IMR-90 (cell line): ENCODE results near the gene KIAA1328. TPM values are rescaled to one million over a fixed set of nuclear protein-coding genes. Genes with fewer than 3 reads are reported as not detected.

Experiments
- ATAC-seq: fragments of 200-7000 bp; cut with Tn5 transposase; 2 replicates; pipeline ENCODE4 v1.9.1; 2020; ENCODE audit warnings: low read depth, mild to moderate bottlenecking, moderate library complexity
- BruUV-seq: library from RNA; stranded (reverse); fragments of 400-500 nt; replicated peaks from 2 replicates; lab custom pipeline; 2021; lab: Mats Ljungman, UMichigan
- CTCF ChIA-PET: fragments of 300-600 bp; formaldehyde crosslinking; extraction: SDS; loops from one replicate; lab custom pipeline; 2021; ENCODE audit warnings: antibody characterized with exemption; lab: Yijun Ruan, JAX
- POLR2A ChIA-PET: fragments of 300-600 bp; sonication (Branson Sonifier 250); formaldehyde crosslinking; loops from one replicate; lab custom pipeline; 2022; ENCODE audit warnings: antibody characterized with exemption; ENCODE audit not compliant: unreplicated experiment; lab: Charles Lee
- DNase-seq: peaks from one replicate; pipeline ENCODE4 v3.0.0; 2013
- H2AFZ ChIP-seq: replicated peaks from 2 replicates; pipeline ENCODE3; 2013; ENCODE audit warnings: low read length, mild to moderate bottlenecking; ENCODE audit not compliant: poor library complexity
- H2AK5ac ChIP-seq: 2 replicates; pipeline ENCODE4 v1.6.1; 2013; ENCODE audit warnings: low read depth, low read length, inconsistent platforms
- H2AK9ac ChIP-seq: replicated peaks from 2 replicates; pipeline ENCODE3; 2013; ENCODE audit warnings: mild to moderate bottlenecking, low read depth, low read length, moderate library complexity; ENCODE audit not compliant: poor library complexity
- H2BK120ac ChIP-seq: 2 replicates; pipeline ENCODE4 v1.6.1; 2013; ENCODE audit warnings: low read depth, low read length, inconsistent platforms
- H2BK15ac ChIP-seq: 3 replicates; pipeline ENCODE4 v1.6.1; 2013; ENCODE audit warnings: low read depth, low read length, inconsistent platforms
- H2BK20ac ChIP-seq: 2 replicates; pipeline ENCODE4 v1.6.1; 2013; ENCODE audit warnings: low read depth, mild to moderate bottlenecking, inconsistent platforms, low read length, moderate library complexity
- H2BK5ac ChIP-seq: 2 replicates; pipeline ENCODE4 v1.6.1; 2013; ENCODE audit warnings: mild to moderate bottlenecking, low read depth, low read length, inconsistent platforms; ENCODE audit not compliant: poor library complexity, severe bottlenecking
- H3K14ac ChIP-seq: replicated peaks from 2 replicates; pipeline ENCODE4 v1.6.1; 2013; ENCODE audit warnings: low read depth, low read length, inconsistent platforms
- H3K18ac ChIP-seq: 2 replicates; pipeline ENCODE4 v1.6.1; 2013; ENCODE audit warnings: low read depth, low read length, control low read depth
- H3K23ac ChIP-seq: 2 replicates; pipeline ENCODE4 v1.6.1; 2013; ENCODE audit warnings: low read depth, low read length, inconsistent platforms
- H3K27ac ChIP-seq: 2 replicates; pipeline ENCODE4 v1.5.1; 2013; ENCODE audit warnings: mild to moderate bottlenecking, control low read depth, low read length; ENCODE audit not compliant: insufficient read depth
- H3K27me3 ChIP-seq: 2 replicates; pipeline ENCODE4 v1.6.1; 2013; ENCODE audit warnings: low read length; ENCODE audit not compliant: control insufficient read depth, insufficient read depth
- H3K36me3 ChIP-seq: 2 replicates; pipeline ENCODE4 v1.6.1; 2013; ENCODE audit warnings: low read length, mixed read lengths; ENCODE audit not compliant: control insufficient read depth, insufficient read depth
- H3K4ac ChIP-seq: 2 replicates; pipeline ENCODE4 v1.6.1; 2013; ENCODE audit warnings: low read depth, low read length, inconsistent platforms
- H3K4me1 ChIP-seq: 2 replicates; pipeline ENCODE4 v1.6.1; 2013; ENCODE audit warnings: low read length, mixed read lengths; ENCODE audit not compliant: control insufficient read depth, insufficient read depth
- H3K4me2 ChIP-seq: 2 replicates; pipeline ENCODE4 v1.6.1; 2013; ENCODE audit warnings: low read depth, mild to moderate bottlenecking, control low read depth, low read length, moderate library complexity
- H3K4me3 ChIP-seq: 2 replicates; pipeline ENCODE4 v1.5.1; 2013; ENCODE audit warnings: low read depth, mild to moderate bottlenecking, control low read depth, low read length, moderate library complexity; ENCODE audit not compliant: insufficient read depth
- H3K56ac ChIP-seq: 2 replicates; pipeline ENCODE4 v1.6.1; 2013; ENCODE audit warnings: low read length, inconsistent platforms; ENCODE audit not compliant: insufficient read depth; ENCODE audit errors: extremely low read depth
- H3K79me1 ChIP-seq, 2 experiments: 2 replicates each; pipeline ENCODE4 v1.6.1; 2013; ENCODE audit warnings: low read length in 2 of 2, inconsistent platforms in 1 of 2, low read depth in 1 of 2
- H3K9ac ChIP-seq: 2 replicates; pipeline ENCODE4 v1.6.1; 2013; ENCODE audit warnings: low read depth, low read length, control low read depth
- H3K9me1 ChIP-seq: 2 replicates; pipeline ENCODE4 v1.6.1; 2013; ENCODE audit warnings: low read length, inconsistent platforms; ENCODE audit not compliant: insufficient read depth
- H3K9me3 ChIP-seq: 2 replicates; pipeline ENCODE4 v1.6.1; 2013; ENCODE audit warnings: low read length; ENCODE audit not compliant: control insufficient read depth, insufficient read depth
- H4K20me1 ChIP-seq: 2 replicates; pipeline ENCODE4 v1.6.1; 2013; ENCODE audit warnings: low read length, inconsistent platforms; ENCODE audit not compliant: insufficient read depth
- H4K5ac ChIP-seq: 2 replicates; pipeline ENCODE4 v1.6.1; 2013; ENCODE audit warnings: mild to moderate bottlenecking, low read depth, low read length, control low read depth
- H4K8ac ChIP-seq, 2 experiments: 2 replicates each; pipeline ENCODE4 v1.6.1; 2013; ENCODE audit warnings: low read depth in 2 of 2, low read length in 2 of 2, control low read depth in 1 of 2, inconsistent platforms in 1 of 2
- H4K91ac ChIP-seq: 2 replicates; pipeline ENCODE4 v1.6.1; 2013; ENCODE audit warnings: low read depth, low read length, inconsistent platforms; ENCODE audit not compliant: insufficient read depth
- BHLHE40 ChIP-seq: fragments of 150-350 bp; IDR thresholded peaks from 2 replicates; pipeline ENCODE4 v1.6.1; 2016; ENCODE audit warnings: mild to moderate bottlenecking, low read depth, low read length
- CEBPB ChIP-seq: IDR thresholded peaks from 2 replicates; pipeline ENCODE4 v1.6.1; 2012; ENCODE audit warnings: low read depth, low read length, improper control_type of control experiment
- CHD1 ChIP-seq: IDR thresholded peaks from 2 replicates; pipeline ENCODE4 v1.6.1; 2012; ENCODE audit warnings: low read depth, low read length, improper control_type of control experiment
- FOS ChIP-seq: fragments of 150-350 bp; IDR thresholded peaks from 2 replicates; pipeline ENCODE4 v1.6.1; 2016; ENCODE audit warnings: low read depth, low read length
- MAFK ChIP-seq: IDR thresholded peaks from 2 replicates; pipeline ENCODE4 v1.6.1; 2012; ENCODE audit warnings: low read depth, low read length, improper control_type of control experiment
- MAZ ChIP-seq: IDR thresholded peaks from 2 replicates; pipeline ENCODE4 v1.6.1; 2012; ENCODE audit warnings: low read depth, mild to moderate bottlenecking, low read length, improper control_type of control experiment, moderate library complexity, borderline replicate concordance
- MXI1 ChIP-seq: IDR thresholded peaks from 2 replicates; pipeline ENCODE4 v1.6.1; 2012; ENCODE audit warnings: low read depth, mild to moderate bottlenecking, low read length, moderate library complexity, borderline replicate concordance
- NFE2L2 ChIP-seq: fragments of 150-350 bp; IDR thresholded peaks from 2 replicates; pipeline ENCODE4 v1.6.1; 2016; ENCODE audit warnings: low read depth, mild to moderate bottlenecking, low read length
- POLR2A ChIP-seq: IDR thresholded peaks from 2 replicates; pipeline ENCODE4 v1.6.1; 2012; ENCODE audit warnings: mild to moderate bottlenecking, low read depth, low read length
- RAD21 ChIP-seq: IDR thresholded peaks from 2 replicates; pipeline ENCODE4 v1.6.1; 2012; ENCODE audit warnings: low read length, improper control_type of control experiment
- RCOR1 ChIP-seq: IDR thresholded peaks from 2 replicates; pipeline ENCODE4 v1.6.1; 2012; ENCODE audit warnings: mild to moderate bottlenecking, low read length, improper control_type of control experiment; ENCODE audit not compliant: insufficient replicate concordance
- RFX5 ChIP-seq: IDR thresholded peaks from 2 replicates; pipeline ENCODE4 v1.8.0; 2012; ENCODE audit warnings: low read depth, mild to moderate bottlenecking, low read length, moderate library complexity
- SMC3 ChIP-seq: fragments of 150-350 bp; IDR thresholded peaks from 2 replicates; pipeline ENCODE4 v1.6.1; 2016; ENCODE audit warnings: low read depth, mild to moderate bottlenecking, antibody characterized with exemption, low read length, moderate library complexity
- WGBS, 2 experiments: methylation state at CpG; one replicate each; pipeline versions ENCODE4 v1.1.5 to v1.1.7; 2013; ENCODE audit warnings: missing lambda C conversion rate in 2 of 2; ENCODE audit not compliant: insufficient read length in 1 of 2; ENCODE audit errors: extremely low coverage in 2 of 2; 5-methylcytosine and 5-hydroxymethylcytosine counted together
- dilution Hi-C: fragments of 300-500 bp; cut with HindIII; formaldehyde crosslinking; loops from one replicate; pipeline ENCODE4 v1.14.3; 2018; ENCODE audit warnings: low sequenced_read_pairs; ENCODE audit not compliant: unreplicated experiment
- in situ Hi-C: fragments of 300-500 bp; cut with MboI; formaldehyde crosslinking; loops from 3 replicates; pipeline ENCODE4 v1.14.3; 2019; ENCODE audit warnings: low sequenced_read_pairs, inconsistent platforms, mixed read lengths
- intact Hi-C: fragments of 100-400 bp; cut with micrococcal nuclease; formaldehyde crosslinking; loops from 2 replicates; pipeline ENCODE4 v1.10.0; 2022
- polyA plus RNA-seq, 3 experiments: library from polyadenylated mRNA; depleted of rRNA; stranded (reverse); fragments of >200 nt; gene quantifications; 2 replicates each; pipeline ENCODE4 v1.2.3, GENCODE V29; 2012; ENCODE audit warnings: low replicate concordance in 1 of 3
- total RNA-seq: library from RNA; depleted of rRNA; stranded (reverse); fragments of >200 nt; gene quantifications from 2 replicates; pipeline ENCODE4 v1.2.3, GENCODE V29; 2012
- TF ChIP-seq, protein P1 (sequence below): fragments of 150-350 bp; IDR thresholded peaks from 2 replicates; pipeline ENCODE4 v1.6.1; 2016; ENCODE audit warnings: low read depth, mild to moderate bottlenecking, low read length, moderate library complexity, borderline replicate concordance
- TF ChIP-seq, protein P2 (sequence below): conservative IDR thresholded peaks from 2 replicates; pipeline ENCODE4 v1.5.1; 2012; ENCODE audit warnings: mild to moderate bottlenecking, low read depth, low read length, improper control_type of control experiment
- TF ChIP-seq, protein P3 (sequence below): fragments of 150-350 bp; IDR thresholded peaks from 2 replicates; pipeline ENCODE4 v1.6.1; 2017; ENCODE audit warnings: mild to moderate bottlenecking, antibody characterized with exemption, low read length, low read depth

The KIAA1328 gene
- total and polyA plus RNA-seq, 2 of the 4 experiments (the other 2 are of a cell fraction), result 2.4 to 7.0 TPM

DNA sequence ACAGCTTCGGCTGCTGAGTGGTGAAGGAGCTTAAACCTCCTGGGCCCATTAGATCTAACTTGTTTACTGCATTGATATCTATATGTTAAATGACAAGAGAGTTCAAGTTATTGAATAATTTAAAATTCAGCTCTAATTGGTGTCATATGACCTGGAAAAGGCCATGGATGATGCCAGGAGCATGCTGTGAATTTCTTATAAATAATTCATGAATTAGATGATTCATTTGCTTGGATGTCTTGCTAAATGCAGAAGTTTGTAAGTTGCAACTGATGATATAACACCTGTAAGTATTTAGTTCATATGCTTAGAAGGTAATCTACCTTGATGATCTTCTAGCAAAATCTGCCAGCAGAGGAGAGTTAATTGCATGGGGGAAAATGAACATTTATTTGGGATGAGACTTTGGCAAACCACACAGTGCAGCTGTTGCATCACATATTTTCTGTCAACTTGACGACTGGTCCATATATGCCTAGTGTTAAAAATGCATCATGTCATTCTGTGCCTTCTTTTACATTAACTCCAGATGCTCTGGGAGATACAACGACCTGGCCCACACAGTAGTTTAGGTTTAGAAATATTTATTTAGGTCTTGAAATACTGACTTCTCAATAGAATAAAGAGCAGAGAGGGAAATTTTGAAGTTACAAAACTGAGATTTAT, 226.3 kb downstream of the KIAA1328 start:
- no peak overlapping the region for H3K18ac ChIP-seq
- ATAC-seq, result no peak
- H3K36me3 ChIP-seq, result no peaks in the 10 kb centered on the region
- TF ChIP-seq, protein P1, sequence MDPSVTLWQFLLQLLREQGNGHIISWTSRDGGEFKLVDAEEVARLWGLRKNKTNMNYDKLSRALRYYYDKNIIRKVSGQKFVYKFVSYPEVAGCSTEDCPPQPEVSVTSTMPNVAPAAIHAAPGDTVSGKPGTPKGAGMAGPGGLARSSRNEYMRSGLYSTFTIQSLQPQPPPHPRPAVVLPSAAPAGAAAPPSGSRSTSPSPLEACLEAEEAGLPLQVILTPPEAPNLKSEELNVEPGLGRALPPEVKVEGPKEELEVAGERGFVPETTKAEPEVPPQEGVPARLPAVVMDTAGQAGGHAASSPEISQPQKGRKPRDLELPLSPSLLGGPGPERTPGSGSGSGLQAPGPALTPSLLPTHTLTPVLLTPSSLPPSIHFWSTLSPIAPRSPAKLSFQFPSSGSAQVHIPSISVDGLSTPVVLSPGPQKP, result no peak
- TF ChIP-seq RAD21 (no peak), SMC3 (no peak), NFE2L2 (no peak), CHD1 (no peak), POLR2A (no peak), RFX5 (no peak), MXI1 (no peak), CEBPB (no peak), FOS (no peak), BHLHE40 (no peak), RCOR1 (no peak), MAZ (no peak), MAFK (no peak)
- TF ChIP-seq, protein P2, sequence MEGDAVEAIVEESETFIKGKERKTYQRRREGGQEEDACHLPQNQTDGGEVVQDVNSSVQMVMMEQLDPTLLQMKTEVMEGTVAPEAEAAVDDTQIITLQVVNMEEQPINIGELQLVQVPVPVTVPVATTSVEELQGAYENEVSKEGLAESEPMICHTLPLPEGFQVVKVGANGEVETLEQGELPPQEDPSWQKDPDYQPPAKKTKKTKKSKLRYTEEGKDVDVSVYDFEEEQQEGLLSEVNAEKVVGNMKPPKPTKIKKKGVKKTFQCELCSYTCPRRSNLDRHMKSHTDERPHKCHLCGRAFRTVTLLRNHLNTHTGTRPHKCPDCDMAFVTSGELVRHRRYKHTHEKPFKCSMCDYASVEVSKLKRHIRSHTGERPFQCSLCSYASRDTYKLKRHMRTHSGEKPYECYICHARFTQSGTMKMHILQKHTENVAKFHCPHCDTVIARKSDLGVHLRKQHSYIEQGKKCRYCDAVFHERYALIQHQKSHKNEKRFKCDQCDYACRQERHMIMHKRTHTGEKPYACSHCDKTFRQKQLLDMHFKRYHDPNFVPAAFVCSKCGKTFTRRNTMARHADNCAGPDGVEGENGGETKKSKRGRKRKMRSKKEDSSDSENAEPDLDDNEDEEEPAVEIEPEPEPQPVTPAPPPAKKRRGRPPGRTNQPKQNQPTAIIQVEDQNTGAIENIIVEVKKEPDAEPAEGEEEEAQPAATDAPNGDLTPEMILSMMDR, result no peak
- TF ChIP-seq, protein P3, sequence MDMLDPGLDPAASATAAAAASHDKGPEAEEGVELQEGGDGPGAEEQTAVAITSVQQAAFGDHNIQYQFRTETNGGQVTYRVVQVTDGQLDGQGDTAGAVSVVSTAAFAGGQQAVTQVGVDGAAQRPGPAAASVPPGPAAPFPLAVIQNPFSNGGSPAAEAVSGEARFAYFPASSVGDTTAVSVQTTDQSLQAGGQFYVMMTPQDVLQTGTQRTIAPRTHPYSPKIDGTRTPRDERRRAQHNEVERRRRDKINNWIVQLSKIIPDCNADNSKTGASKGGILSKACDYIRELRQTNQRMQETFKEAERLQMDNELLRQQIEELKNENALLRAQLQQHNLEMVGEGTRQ, result no peak
- no peak for DNase-seq
- BruUV-seq, result no TSS peak
- H2BK20ac ChIP-seq, result no peak overlapping the region
- H3K9me1 ChIP-seq, result no peaks in the 10 kb centered on the region
- no CpG with 5 or more reads among the region's 3 CpGs for WGBS, 2 experiments
- H4K8ac ChIP-seq, result no peak overlapping the region
- dilution Hi-C loops, result no loop called here
- H3K79me1 ChIP-seq, result no peaks in the 10 kb centered on the region
- H3K4ac ChIP-seq, result no peak overlapping the region
- no peaks in the 10 kb centered on the region for H3K9me3 ChIP-seq
- H2BK120ac ChIP-seq, result no peak overlapping the region
- H2AFZ ChIP-seq, result no peak overlapping the region
- H2BK5ac ChIP-seq, result no peak overlapping the region
- H3K56ac ChIP-seq, result no peak overlapping the region
- H2AK9ac ChIP-seq, result no peak overlapping the region
- H3K4me3 ChIP-seq, result no peak overlapping the region
- POLR2A ChIA-PET, result no interaction called here
- H3K27me3 ChIP-seq, result no peaks in the 10 kb centered on the region
- no peak overlapping the region for H3K4me2 ChIP-seq
- H3K23ac ChIP-seq, result no peak overlapping the region
- no peak overlapping the region for H4K91ac ChIP-seq
- intact Hi-C loops, result no loop called here
- in situ Hi-C loops, result no loop called here
- H2BK15ac ChIP-seq, result no peak overlapping the region
- CTCF ChIA-PET, result no interaction called here
- no peak overlapping the region for H3K27ac ChIP-seq
- H2AK5ac ChIP-seq, result no peak overlapping the region
- no peaks in the 10 kb centered on the region for H4K20me1 ChIP-seq
- no peaks in the 10 kb centered on the region for H3K4me1 ChIP-seq
- H4K5ac ChIP-seq, result no peak overlapping the region
- H3K9ac ChIP-seq, result no peak overlapping the region
- H3K14ac ChIP-seq, result no peak overlapping the region
